Astrocyte (in vitro differentiated cells and primary cell): ENCODE data around the gene TNIK.

Experiments used
- EZH2 ChIP-seq: IDR thresholded peaks from 2 replicates; pipeline ENCODE4 v1.6.1; 2012; ENCODE audit warnings: mild to moderate bottlenecking, low read length, inconsistent platforms; ENCODE audit not compliant: insufficient read depth
- TF ChIP-seq, protein P1 (sequence below): IDR thresholded peaks from 2 replicates; pipeline ENCODE4 v1.5.1; 2011; ENCODE audit warnings: low read depth, mild to moderate bottlenecking, inconsistent platforms, low read length, moderate library complexity; ENCODE audit not compliant: insufficient read depth

DNA sequence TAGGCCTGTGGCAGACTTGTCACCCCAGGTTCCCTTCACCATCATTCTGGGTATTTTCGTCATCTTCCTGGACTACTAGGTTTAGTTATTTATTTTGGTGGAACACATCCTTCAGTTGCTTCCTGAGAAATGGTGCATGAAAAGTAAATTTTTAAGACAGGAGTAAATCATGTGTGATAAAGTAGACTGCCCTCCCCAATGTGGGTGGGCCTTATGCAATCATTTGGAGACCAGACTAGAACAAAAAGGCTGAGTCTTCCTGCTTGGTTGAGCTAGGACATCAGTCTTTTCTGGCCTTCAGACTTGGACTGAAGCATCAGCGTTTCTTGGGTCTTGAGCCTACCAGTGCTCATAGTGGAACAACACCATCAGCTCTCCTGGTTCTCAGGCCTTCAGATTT lies 382.9 kb downstream of the TNIK start:
- TF ChIP-seq, protein P1, sequence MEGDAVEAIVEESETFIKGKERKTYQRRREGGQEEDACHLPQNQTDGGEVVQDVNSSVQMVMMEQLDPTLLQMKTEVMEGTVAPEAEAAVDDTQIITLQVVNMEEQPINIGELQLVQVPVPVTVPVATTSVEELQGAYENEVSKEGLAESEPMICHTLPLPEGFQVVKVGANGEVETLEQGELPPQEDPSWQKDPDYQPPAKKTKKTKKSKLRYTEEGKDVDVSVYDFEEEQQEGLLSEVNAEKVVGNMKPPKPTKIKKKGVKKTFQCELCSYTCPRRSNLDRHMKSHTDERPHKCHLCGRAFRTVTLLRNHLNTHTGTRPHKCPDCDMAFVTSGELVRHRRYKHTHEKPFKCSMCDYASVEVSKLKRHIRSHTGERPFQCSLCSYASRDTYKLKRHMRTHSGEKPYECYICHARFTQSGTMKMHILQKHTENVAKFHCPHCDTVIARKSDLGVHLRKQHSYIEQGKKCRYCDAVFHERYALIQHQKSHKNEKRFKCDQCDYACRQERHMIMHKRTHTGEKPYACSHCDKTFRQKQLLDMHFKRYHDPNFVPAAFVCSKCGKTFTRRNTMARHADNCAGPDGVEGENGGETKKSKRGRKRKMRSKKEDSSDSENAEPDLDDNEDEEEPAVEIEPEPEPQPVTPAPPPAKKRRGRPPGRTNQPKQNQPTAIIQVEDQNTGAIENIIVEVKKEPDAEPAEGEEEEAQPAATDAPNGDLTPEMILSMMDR = no peak
- TF ChIP-seq EZH2 = no peak
